Osteocyte (in vitro differentiated cells): ENCODE measurements around the gene CTNNA2. TPM values are rescaled to one million over a fixed set of nuclear protein-coding genes. Genes with fewer than 3 reads are reported as not detected.

ENCODE experiments used
- DNase-seq: peaks from one replicate; pipeline ENCODE4 v3.0.0; 2021; ENCODE audit warnings: mixed read lengths; ENCODE audit not compliant: unreplicated experiment; ENCODE audit errors: extremely low spot score
- H3K27ac Mint-ChIP-seq: one replicate; pipeline ENCODE4 v1.8.0; 2021; ENCODE audit warnings: mild to moderate bottlenecking, mixed read lengths; ENCODE audit not compliant: unreplicated experiment
- H3K27me3 Mint-ChIP-seq: one replicate; pipeline ENCODE4 v1.8.0; 2021; ENCODE audit warnings: mixed read lengths; ENCODE audit not compliant: unreplicated experiment
- H3K36me3 Mint-ChIP-seq: one replicate; pipeline ENCODE4 v1.8.0; 2021; ENCODE audit warnings: mixed read lengths; ENCODE audit not compliant: unreplicated experiment
- H3K4me1 Mint-ChIP-seq: one replicate; pipeline ENCODE4 v1.8.0; 2021; ENCODE audit warnings: mixed read lengths; ENCODE audit not compliant: unreplicated experiment
- H3K4me3 Mint-ChIP-seq: one replicate; pipeline ENCODE4 v1.8.0; 2021; ENCODE audit warnings: mild to moderate bottlenecking, moderate library complexity, mixed read lengths; ENCODE audit not compliant: unreplicated experiment
- H3K9me3 Mint-ChIP-seq: one replicate; pipeline ENCODE4 v1.8.0; 2021; ENCODE audit warnings: mixed read lengths; ENCODE audit not compliant: unreplicated experiment
- total RNA-seq: library from RNA; stranded (reverse); gene quantifications from 2 replicates; pipeline ENCODE4 v1.2.1, GENCODE V29; 2021
- TF ChIP-seq, protein P1 (sequence below): fragments of 200-600 bp; sonication (generic); IDR thresholded peaks from 2 replicates; pipeline ENCODE4 v1.5.0; 2021; ENCODE audit warnings: antibody characterized with exemption, mild to moderate bottlenecking, moderate library complexity

CTNNA2 gene
- total RNA-seq, 1 donor from 2014 or later = not detected

DNA sequence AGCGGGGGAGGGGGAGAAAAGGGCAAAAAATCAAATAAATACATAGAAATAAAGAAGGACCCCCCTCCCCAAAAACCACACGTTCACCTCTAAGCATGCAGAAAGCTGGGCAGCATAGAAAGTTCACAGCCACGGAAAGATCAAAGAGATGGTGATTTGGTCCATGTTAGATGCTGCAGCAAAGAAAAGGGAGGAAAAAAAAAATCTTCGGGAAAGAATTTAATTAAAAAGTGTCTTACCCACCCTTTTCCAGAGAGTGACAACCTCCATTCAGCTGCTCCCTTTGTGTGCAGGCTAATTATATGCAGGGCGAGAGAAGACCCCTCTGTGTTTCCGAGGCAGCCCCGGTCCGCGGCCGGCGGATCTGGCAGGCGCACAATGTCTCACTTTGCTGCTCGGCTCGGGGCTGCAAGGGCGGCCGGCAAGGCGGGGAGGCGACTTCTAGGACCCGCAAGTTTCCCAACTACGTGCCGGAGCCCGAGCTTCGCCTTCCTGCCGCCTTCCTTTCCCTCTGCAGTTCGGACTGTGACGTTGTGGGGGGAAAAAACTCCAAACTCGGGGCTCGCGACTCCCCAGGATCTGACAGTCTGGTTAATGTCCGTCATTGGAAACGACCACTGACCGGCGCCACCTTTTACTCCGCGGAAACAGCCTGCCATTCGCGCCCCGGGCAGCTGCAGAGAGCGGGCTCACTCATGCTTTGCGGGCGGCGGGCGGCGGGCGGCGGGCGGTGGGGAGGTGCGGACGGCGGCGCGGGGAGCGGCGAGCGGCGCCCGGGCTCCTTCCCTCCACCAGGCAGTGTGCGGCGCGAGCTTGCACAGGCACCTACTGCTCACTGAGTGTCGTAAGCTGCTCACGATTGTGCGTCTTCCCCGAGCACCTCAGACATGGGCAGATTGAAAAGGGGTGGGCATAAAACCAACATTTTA is 791.3 kb downstream of the CTNNA2 start, which contains the start of gene LRRTM1:
LRRTM1 (minus strand) TSS at position 844 of the 929 bp plus-strand sequence. CDS start 933 bp downstream, outside the sequence.
- no peak within 1 kb of the TSS for H3K27ac Mint-ChIP-seq
- peaks cover 25% of the 10 kb centered on the region for H3K27me3 Mint-ChIP-seq
- no peak for DNase-seq
- H3K36me3 Mint-ChIP-seq = no peaks in the 10 kb centered on the region
- peaks cover 1% of the 10 kb centered on the region for H3K4me1 Mint-ChIP-seq
- no peaks in the 10 kb centered on the region for H3K9me3 Mint-ChIP-seq
- TF ChIP-seq, protein P1, sequence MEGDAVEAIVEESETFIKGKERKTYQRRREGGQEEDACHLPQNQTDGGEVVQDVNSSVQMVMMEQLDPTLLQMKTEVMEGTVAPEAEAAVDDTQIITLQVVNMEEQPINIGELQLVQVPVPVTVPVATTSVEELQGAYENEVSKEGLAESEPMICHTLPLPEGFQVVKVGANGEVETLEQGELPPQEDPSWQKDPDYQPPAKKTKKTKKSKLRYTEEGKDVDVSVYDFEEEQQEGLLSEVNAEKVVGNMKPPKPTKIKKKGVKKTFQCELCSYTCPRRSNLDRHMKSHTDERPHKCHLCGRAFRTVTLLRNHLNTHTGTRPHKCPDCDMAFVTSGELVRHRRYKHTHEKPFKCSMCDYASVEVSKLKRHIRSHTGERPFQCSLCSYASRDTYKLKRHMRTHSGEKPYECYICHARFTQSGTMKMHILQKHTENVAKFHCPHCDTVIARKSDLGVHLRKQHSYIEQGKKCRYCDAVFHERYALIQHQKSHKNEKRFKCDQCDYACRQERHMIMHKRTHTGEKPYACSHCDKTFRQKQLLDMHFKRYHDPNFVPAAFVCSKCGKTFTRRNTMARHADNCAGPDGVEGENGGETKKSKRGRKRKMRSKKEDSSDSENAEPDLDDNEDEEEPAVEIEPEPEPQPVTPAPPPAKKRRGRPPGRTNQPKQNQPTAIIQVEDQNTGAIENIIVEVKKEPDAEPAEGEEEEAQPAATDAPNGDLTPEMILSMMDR = no peak
- peak within 1 kb of the TSS; percentile 38 for H3K4me3 Mint-ChIP-seq

DNA sequence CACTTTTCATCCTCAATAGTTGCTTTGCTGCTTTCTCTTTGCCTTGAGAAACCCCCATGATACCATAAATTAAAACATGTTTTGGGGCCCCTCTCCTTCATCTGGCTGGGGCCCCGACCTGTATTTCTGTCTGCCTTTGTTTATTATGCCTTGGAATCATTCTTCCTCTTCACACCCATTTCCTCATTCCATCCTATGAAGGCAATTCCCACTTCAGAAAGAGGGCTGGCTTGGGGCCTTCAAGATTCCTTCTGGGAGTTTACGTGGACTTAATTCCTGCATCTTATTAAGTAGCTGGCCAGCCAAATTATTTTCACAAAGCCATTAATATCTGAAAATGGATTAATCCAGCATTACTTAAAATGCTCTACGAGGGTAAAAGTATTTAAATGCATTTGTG is 798.5 kb downstream of the CTNNA2 start:
- no peak for DNase-seq
- no peak overlapping the region for H3K4me3 Mint-ChIP-seq
- TF ChIP-seq, protein P1 = no peak
- H3K27ac Mint-ChIP-seq = no peak overlapping the region
- no peaks in the 10 kb centered on the region for H3K36me3 Mint-ChIP-seq
- H3K4me1 Mint-ChIP-seq = no peaks in the 10 kb centered on the region
- peaks cover 3% of the 10 kb centered on the region for H3K9me3 Mint-ChIP-seq
- peaks cover 1% of the 10 kb centered on the region for H3K27me3 Mint-ChIP-seq

DNA sequence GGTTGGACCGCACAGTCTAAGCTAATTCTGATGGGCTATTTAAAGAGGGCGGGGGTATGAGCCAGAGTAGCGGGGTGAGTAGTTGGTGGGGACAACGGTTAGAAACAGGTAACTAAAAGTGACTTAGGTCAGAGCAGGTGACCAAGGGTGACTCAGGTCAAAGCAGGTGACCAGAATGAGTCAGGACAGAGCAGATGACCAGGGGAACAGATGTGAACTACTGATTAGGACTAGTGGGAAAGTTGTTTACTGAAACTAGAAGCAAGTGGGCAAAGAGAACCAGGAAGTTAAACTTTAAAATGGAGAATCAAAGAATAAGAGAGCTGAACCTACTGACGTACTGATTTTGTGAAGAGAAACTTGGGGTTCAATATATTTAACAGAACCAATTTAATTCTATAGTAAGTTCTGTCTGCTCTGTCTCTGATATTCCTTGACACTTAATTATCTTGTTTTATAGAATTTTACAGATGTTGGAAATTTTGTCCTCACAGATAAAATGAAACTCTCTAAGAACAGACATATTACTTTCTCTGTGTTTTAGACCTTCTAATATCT is 799.5 kb downstream of the CTNNA2 start:
- Mint-ChIP-seq H3K27me3 (no peaks in the 10 kb centered on the region), H3K36me3 (no peaks in the 10 kb centered on the region), H3K4me1 (no peaks in the 10 kb centered on the region), H3K27ac (no peak overlapping the region), H3K9me3 (peaks cover 3% of the 10 kb centered on the region), H3K4me3 (no peak overlapping the region)
- TF ChIP-seq, protein P1 = no peak
- DNase-seq = no peak

DNA sequence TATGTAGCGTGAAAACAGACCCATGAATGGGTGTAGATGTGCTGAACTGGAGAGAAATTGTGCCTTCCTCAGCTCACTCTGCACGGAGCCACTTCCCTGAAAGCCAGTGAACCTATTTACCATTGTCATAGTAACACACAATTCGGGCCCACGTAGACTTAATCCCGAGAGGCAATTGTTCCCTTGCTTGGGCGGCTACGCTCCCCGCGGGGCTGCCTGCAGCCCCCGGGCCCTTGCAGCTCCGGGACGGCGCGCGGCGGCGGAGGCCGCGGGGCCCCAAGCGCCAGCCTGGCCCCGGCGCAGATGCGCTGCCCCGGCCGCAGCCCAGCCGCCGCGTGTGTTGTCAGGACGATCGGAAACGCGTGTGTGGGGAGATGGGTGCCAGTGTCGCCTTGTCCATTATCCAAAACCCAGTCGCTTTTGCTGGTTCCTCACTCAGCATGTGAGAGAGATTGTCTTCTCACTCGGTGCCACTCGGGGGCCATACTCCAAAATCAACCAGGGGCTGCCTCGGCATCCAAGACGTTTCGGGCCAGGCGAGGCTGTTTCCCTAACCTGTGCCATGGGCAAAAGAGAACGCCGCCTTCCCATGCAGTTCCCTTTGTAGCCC is 809.6 kb downstream of the CTNNA2 start:
- Mint-ChIP-seq H3K9me3 (peaks cover 3% of the 10 kb centered on the region), H3K27ac (no peak overlapping the region), H3K27me3 (no peaks in the 10 kb centered on the region), H3K4me1 (no peaks in the 10 kb centered on the region), H3K36me3 (no peaks in the 10 kb centered on the region), H3K4me3 (no peak overlapping the region)
- DNase-seq = no peak
- TF ChIP-seq, protein P1 = no peak

DNA sequence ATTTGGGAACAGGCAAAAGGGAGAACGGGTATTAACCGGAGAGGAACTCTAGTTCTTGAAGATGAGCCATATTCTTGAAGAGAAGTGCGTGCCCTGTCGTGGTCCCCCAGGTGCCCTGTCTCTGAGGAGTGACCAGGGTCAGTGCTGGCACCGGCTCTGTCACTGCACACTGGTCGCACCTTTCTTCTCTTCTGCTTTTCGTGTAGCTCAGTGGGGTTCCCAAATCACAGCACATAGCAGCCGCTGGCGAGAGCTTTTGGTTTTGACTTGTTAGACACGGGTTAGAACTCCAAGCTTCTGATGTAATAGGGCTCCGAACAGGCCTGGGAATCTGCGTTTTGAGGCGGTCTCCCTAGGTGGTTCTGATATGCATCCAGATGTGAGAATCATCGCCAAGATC is 810.1 kb downstream of the CTNNA2 start:
- Mint-ChIP-seq H3K27ac (no peak overlapping the region), H3K4me1 (no peaks in the 10 kb centered on the region), H3K36me3 (no peaks in the 10 kb centered on the region), H3K27me3 (no peaks in the 10 kb centered on the region), H3K4me3 (no peak overlapping the region), H3K9me3 (no peaks in the 10 kb centered on the region)
- no peak for DNase-seq
- TF ChIP-seq, protein P1 = no peak
